Measurements from ENCODE around the gene GPC5.

The GPC5 gene

GRCh38 chr13:92074658-92075057 lies 676.2 kb downstream of the GPC5 start:
- no peak for DNase-seq

DNA sequence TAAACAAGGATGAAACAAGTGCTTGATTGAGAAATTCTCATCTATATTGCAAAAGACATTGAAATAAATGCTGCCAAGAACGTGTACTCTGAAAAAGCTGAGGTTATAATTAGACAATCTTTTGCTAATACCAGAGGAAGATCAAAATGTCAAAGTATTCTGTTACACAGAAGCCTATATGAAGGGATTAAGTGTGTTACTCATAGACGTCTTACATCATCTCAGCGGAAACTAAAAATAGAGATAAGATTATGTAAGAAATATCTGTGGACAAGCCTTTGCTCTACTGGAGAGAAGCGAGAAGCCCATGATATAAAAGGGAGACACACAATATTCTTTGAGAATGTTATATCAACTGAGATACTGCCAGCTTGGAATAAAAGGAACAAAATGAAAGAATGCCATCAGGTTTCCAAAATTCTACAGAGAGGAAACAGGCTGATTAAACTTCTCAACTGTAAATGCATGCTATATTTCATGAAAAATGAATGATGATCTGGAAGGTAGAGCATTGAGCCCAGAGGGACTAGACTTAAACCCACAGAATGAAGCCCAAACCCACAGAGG lies 699.0 kb downstream of the GPC5 start:
- no peak for DNase-seq

DNA sequence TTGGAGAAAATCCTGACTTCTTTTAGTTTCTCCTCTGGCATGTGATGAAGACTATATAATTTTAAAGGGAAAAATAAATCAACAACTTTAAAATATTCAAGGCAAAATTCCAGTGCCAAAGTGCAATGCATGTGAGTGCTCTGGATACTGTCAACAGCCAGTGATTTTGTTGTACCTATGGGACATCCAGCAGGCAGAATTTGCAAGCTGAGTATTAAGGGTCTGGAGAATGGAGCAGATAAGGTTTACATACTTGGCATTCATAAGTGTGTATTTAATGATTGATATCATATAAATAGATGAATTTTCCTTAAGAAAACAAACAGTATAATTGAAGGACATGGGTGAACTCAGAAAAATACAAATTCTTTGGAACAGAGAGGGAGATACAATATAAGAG lies 703.4 kb downstream of the GPC5 start:
- DNase-seq = no peak

DNA sequence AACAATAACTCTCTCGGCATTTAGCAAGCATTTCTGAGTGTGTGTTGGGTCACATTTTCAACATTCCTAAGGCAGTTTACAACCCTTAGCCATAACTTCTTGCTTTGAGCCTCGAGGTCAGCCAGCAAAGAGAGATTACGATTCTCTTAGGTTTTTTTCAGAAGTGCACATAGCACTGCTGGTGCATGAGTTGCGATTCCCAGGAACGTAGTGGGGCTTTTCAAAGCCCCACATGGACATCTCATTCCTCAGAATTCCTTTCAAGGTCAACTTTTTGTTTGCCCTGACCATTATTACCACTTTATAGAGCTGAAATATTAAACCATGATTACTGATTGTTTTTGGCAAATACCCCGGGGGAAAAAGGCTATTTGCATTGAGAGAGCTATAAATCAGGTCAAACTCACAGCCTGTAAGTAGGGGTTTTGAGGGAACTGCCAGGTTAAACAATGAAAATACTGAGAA lies 705.3 kb downstream of the GPC5 start:
- no peak for DNase-seq

DNA sequence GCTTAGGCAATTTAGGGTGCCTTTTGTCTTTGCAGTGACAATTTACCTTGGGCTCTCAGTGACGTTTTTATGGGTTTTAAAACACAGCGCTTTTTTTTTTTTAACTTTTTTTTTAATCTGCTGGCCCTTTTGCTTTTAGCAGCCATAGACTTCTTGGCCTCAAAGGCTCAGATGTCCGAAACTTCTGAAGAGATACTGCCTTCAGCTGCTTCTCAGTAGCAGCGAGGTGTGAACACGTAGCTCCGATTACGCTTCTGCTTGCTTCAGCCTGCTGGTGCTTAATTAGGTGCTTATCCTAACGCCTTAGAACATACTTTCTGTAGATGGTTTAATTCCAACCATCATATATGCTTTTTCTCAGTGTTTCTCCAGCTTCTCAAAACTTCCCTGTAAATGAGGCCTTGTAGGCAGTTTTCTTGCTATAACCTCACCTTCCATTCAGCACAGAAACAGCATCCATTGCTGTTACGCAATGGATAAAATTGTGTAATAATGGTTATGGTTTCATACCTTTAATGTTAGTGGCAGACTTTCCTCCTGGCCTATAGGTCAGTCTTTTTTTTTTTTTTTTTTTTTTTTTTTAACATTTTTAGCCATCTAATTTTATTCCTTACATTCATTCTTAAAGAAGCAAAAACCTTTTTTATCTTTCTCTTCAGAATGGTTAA lies 723.9 kb downstream of the GPC5 start:
- DNase-seq = no peak

GRCh38 chr13:92126399-92126798 lies 728.0 kb downstream of the GPC5 start:
- no peak for DNase-seq

DNA sequence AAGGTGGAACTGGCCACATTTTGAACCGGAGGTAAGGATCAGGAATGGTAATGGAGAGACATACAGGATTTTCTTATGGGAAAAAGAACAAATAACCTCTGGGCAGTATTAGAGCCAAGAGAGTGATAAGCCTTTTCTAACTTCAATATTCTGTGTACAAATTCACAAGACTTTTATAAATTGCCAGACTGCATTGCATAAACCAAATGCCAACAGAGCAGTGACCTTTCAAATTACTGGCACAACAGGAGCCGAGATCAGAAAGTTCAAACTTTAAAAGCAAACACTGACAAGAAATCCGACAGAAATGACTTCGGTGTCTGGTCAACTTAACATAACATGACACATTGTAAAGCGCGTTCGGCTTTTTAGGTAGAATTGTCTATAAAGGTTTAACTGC lies 737.1 kb downstream of the GPC5 start:
- no peak for DNase-seq

DNA sequence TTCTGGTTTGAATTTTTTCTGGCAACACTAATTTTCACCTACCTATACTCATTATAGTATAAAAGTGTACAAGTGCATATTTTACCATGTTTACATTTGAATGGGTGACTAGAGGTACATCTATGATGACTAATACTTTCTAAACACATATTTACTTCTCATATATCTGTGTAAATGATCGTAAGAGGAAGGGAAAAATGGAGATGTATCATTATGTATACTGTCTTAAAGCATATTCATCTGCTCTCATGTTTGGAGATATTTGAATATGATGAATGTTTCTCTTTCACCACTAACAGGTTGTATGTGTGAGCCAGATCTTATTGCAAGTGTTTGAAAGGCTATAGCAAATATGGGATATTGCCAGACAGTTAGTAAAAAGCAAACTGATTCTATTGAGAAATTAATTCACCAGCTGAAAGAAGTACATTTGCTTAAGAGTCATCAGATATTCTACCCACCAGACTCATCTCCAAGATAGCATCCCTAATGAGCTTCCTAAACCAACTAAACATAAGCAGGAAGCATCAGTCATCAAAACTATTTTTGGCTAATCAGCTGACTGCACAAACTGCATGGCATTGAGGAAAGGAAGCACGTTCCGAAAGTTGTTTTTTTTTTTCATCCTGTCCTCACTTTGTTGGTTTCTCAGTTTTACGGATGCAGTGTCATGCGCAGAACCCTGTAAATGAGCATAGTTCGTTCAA lies 738.2 kb downstream of the GPC5 start:
- DNase-seq = no peak

DNA sequence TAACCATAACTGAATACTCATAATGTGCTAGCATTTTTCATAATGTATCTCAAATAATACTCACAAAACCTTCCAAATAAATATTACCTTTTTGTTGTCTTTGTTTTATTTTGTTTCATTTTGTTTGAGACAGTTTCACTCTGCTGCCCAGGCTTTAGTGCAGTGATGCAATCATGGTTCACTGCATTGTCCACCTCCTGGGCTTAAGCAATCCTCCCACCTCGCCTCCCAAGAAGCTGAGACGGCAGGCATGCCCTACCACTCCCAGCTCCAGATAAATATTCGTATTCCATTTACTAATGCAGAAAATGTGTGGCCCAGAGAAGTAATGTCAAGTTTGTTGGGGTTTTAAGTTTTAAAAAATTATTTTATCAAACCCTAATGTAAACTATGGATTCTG lies 739.1 kb downstream of the GPC5 start:
- DNase-seq = no peak

DNA sequence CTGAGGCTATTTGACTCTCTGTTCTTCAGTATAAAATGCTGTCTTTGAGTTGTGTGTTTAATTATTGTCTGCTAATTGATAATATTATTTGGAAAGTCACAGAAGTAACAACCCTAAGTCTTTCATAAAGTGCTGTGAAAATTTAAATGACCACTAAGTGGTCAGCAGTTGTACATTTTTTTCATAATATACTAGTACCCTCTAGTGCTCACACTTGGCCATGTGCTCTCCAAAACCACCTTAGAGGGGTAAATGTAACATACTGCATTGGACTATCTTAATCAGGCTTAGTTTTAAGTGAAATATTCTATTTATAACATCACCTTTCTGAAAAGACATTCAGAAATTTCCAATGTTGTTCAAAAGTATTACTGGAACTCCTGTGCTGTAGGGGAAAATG lies 745.3 kb downstream of the GPC5 start:
- no peak for DNase-seq

- DNase-seq = no peak
Observed at GRCh38 chr13:92150606-92151005, 752.2 kb downstream of the GPC5 start.

- no peak for DNase-seq
Observed at GRCh38 chr13:92158346-92158745, 759.9 kb downstream of the GPC5 start.

DNA sequence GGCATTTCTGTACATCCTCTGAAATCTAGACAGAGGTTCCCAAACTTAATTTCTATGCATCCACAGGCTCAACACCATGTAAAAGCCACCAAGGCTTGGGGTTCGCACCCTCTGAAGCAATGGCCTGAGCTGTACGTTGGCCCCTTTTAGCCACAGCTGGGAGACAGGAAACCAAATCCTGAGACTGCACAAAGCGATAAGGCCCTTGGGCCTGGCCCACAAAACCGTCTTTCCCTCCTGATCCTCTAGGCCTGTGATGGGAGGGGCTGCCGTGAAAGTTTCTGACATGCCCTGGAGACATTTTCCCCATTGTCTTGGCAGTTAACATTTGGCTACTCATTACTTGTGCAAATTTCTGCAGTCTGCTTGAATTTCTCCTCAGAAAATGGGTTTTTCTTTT lies 766.4 kb downstream of the GPC5 start:
- DNase-seq = no peak

- no peak for DNase-seq
Observed at GRCh38 chr13:92172191-92172590, 773.8 kb downstream of the GPC5 start.

DNA sequence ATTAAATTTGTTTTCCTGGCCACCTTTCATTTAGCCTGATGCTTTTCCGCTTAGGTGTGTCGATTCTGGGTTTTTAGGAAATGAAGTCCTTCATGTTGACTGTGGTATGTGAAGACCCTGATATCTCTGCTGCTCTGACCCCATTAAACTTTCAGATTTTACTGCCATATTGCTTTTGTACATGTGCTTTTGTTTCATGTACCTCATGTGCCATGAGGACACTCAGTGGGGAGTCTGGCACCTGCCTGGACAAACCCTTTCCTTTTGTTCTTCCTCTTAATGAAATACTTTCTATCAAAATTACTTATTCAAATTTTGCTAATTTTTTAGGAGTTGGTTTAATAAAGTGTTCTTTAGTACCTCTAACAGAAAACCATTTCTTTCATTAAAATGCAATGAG lies 774.8 kb downstream of the GPC5 start:
- DNase-seq = no peak

DNA sequence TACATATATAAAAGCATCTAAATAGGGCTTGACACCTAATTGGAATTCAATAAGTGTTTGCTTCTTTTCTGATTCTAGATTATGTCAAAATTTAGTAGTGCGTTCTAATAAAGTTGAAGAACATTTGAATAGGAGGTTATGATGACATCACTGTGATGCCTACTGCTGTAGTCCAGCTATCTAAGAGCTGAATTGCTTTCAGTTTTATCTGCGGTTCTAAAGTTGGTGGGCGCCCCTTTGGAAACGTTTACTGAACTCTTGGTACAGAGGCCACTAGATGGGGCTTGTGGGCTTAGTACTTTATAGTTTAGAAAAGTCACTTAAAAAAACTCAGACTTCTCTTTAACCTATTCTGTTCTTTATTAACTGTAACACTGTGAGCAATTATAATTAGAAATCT lies 776.9 kb downstream of the GPC5 start:
- DNase-seq = peak; percentile 53

- DNase-seq = no peak
Observed at GRCh38 chr13:92177966-92178365, 779.5 kb downstream of the GPC5 start.

GRCh38 chr13:92179223-92179622 lies 780.8 kb downstream of the GPC5 start:
- no peak for DNase-seq

GRCh38 chr13:92187378-92187989 lies 789.1 kb downstream of the GPC5 start:
- peak; percentile 79 for DNase-seq

DNA sequence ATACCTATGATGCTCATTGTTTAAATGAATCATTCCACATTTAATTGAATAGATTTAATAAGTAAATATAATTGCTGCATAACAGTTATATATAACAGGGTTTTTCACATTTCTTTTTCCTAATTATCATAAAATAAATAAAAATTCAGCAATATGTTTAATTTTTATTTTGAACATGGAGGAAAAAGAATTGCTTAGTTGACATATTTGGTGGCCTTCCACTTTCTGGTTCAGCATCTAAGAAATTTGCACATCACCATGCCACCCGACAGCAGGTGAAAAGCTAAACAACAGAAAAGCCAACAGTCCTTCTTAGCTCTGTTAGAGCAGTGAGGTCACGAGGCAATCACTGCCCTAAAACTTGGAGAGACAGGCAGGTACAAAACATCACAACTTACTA lies 790.2 kb downstream of the GPC5 start:
- no peak for DNase-seq

GRCh38 chr13:92196591-92197256 lies 798.3 kb downstream of the GPC5 start:
- DNase-seq = peak; percentile 92

DNA sequence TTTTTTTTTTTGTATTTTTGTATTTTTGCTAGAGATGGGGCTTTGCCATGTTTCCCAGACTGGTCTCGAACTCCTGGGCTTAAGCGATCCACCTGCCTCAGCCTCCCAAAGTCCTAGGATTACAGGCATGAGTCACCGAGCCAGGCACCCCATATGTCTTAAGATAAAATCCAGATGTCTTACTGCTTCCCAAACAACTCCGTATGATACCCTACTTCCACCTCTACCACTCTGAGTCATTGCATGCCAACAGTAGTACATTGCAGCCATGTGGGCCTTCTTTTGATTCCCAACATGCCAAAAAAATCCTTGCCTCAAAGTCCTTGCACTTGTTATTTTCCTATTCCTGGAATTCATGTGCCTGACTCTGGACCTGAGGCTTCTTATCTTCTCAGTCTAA lies 799.2 kb downstream of the GPC5 start:
- DNase-seq = no peak

DNA sequence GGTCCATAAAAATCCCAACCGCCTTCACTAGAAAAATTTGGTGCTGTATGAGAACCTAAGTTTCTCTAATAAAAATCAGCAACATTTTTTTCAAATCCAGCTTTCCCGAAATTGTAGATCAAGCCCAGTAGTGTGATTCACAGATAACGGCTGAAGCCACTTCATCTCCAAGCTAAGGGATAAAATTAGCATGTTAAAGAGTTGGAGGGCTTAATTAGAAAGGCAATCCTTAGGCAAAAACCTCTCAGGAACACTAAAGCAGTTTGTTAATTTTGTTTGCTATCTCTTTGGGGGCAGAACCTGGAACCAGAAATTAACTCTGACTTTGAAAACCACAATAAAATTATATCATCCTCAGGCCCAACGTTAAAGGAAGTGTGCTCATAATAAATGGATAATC lies 820.2 kb downstream of the GPC5 start:
- no peak for DNase-seq
